ENCODE data around the gene ASMTL.
"Not testable (repeated sequence)": the region's sequence is repeated elsewhere in the genome, so short reads cannot be mapped to it uniquely, and the experiment has no call there.

Gene ASMTL

DNA sequence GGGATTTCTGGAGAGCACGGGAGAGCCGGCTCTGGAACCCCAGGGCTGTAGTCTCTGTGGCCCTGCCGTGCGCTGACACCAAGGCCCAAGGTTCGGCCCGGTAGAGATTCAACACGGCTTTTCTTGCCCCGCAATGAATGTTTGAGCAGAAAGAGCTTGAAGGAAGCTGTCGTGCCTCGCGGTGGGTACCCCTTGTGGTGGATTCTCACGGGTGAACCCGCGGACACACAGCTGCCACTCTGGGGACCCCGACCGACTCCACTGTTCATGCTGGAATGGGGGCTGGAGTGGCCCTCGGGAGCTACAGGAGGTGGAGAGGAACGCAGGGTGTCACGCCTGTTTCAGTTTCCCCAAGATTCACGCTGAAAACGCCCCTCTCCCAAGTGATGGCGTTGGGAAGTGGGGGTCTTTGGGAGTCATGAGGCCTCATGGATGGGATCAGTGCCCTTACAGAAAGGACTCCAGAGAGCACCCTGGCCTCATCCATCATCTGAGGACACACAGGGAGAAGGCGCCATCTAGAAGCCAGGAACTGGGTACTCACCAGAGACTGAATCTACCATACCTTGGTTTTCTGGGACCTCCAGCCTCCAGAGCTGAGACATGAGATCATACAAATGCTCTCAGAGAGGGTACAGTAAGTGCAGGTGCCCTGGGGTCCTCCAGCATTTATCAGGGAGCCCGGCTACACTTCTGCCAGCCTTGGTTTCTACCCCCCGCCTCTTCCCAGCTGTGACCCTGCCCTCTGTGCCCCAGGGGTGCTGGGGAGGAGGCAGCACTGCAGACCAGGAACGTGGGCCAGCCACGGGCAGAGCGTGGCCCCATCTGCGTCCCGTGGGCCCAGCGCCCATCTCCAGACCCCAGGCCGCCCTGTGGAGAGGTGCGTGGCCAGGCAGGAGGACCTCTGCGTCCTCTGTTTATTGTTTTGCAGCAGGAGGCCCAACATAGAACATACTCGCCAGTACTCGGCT, 67.2 kb downstream of the ASMTL start:
- no peak for DNase-seq

DNA sequence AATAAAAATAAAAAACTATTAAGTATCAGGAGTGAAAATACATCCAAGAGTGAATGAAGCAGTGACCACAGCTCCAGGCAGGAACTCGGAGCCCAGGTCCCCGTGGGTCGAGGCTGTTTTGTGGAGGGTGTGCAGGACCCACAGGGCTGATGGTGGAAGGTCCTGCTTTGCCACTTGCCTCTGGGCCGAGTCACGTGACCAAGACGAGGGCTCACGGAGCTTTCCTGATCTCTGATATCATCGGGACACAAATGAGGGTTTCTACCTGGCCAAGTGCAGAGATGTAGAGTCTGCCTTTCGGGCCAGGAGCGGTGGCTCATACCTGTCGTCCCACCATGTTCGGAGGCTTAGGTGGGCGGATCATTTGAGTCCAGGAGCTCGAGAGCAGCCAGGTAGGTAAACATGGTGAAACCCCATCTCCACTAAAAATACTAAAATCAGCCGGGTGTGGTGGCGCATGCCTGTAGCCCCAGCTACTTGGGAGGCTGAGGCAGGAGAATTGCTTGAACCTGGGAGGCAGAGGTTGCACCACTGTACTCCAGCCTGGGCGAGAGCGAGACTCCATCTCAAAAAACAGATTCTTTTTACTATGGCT, 68.0 kb downstream of the ASMTL start:
- no peak for DNase-seq

- DNase-seq = no peak
Observed at GRCh38 chrX:1380672-1381233, 72.0 kb downstream of the ASMTL start.

DNA sequence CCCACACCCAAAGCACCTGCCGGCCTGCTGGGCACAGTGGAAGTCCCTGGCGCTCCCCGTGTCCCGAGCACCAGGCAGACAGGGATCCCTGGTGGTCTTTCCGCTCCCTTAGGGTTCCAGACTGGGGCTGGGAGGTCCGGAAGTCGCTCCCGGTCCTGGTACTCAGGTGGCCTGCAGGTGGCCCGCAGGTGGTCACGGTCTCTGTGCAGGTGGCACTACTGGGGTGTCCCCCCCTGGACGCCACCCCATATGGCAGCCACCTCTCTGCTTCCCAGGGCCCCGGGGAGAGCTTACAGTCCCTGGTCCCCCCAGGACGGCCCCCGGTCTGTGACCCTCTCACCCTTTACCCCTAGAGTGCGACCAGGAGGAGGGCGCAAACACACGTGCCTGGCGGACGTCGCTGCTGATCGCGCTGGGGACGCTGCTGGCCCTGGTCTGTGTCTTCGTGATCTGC, 74.4 kb downstream of the ASMTL start:
- DNase-seq = no peak

GRCh38 chrX:1368385-1368698, 84.4 kb downstream of the ASMTL start:
- no peak for DNase-seq

DNA sequence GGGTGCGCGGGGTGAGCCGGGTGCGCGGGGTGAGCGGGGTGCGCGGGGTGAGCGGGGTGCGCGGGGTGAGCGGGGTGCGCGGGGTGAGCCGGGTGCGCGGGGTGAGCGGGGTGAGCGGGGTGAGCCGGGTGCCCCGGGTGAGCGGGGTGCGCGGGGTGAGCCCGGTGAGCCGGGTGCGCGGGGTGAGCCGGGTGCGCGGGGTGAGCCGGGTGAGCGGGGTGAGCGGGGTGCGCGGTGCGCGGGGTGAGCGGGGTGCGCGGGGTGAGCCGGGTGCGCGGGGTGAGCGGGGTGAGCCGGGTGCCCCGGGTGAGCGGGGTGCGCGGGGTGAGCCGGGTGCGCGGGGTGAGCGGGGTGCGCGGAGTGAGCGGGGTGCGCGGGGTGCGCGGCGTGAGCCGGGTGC, 86.3 kb downstream of the ASMTL start:
- DNase-seq = not testable (repeated sequence)

- no peak for DNase-seq
Observed at GRCh38 chrX:1361910-1362309, 90.8 kb downstream of the ASMTL start.

DNA sequence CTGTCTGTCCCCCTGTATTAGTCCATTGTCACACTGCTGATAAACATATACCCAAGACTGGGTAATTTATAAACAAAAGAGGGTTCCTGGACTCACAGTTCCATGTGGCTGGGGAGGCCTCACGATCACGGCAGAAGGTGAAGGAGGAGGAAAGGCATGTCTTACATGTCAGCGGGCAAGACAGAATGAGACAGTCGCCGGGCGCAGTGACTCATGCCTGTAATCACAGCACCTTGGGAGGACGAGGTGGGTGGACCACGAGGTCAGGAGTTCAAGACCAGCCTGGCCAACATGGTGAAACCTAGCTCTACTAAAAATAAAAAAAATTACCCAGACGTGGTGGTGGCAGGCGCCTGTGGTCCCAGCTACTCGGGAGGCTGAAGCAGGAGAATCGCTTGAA, 91.4 kb downstream of the ASMTL start:
- DNase-seq = no peak

- DNase-seq = no peak
Observed at GRCh38 chrX:1360171-1360570, 92.5 kb downstream of the ASMTL start.

DNA sequence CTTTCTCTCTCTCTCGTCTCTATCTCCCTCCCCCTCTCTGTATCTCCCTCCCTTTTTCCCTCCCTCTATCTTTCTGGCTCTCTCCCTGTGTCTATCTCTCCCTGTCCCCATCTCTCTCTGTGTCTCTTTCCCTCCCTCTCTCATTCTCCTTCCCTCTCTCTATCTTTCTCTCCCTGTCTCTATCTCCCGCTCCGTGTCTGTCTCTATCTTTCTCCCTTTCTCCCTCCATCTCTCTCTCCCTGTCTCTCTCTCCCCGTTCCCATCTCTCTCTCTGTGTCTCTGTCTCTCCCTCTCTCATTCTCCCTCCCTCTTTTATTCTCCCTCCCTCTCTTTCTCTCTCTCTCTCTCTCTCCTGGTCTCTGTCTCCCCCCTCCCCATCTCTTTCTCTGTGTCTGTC, 93.2 kb downstream of the ASMTL start:
- DNase-seq = no peak

- no peak for DNase-seq
Observed at GRCh38 chrX:1358793-1359476, 93.8 kb downstream of the ASMTL start.

GRCh38 chrX:1357993-1358392, 94.7 kb downstream of the ASMTL start:
- DNase-seq = no peak

- no peak for DNase-seq
Observed at GRCh38 chrX:1355131-1356046, 97.3 kb downstream of the ASMTL start.

DNA sequence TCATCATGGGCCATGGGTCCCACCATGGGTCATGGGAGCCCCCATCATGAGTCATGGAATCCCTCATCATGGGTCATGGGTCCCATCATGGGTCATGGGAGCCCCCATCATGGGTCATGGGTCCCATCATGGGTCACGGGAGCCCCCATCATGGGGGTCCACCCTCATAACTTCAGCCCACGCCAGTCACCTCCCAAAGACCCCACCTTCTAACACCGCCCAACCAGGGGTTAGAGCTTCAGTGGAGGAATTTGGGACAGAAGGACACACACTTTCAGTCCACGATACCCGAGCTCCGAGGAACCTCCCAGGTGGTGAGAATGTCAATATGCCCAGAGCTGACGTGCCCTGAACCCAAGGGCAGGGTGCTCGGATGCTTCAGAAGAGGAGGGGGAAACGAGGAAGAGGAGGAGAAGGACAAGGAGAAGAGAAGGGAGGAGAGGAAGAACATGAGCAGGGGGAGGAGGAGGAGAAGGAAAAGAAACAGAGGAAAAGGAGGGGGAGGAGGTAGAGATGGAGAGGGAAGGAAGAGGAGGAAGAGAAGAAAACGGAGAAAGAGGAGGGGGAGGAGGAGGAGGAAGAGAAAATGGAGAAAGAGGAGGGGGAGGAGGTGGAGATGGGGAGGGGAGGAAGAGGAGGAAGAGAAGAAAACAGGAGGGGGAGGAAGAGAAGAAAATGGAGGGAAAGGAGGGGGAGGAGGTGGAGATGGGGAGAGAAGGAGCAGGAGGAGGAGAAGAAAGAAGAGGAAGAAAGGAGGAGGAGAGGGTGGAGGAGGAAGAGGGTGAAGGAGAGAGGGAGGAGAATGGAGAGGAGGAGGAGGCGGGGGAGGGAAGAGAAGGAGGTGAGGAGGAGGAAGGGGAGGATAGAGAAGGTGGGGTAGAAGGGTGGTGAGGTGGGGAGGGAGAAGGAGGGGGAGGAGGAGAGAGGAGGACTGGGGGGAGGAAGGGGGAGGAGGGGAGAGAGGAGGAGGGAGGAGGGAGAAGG, 98.4 kb downstream of the ASMTL start:
- DNase-seq = no peak

All from DMS53 (cell line).